GM23338 (cell line): ENCODE data around the gene SCNN1G. TPM values are rescaled to one million over a fixed set of nuclear protein-coding genes. Genes with fewer than 3 reads are reported as not detected.

Experiments used
- ATAC-seq: fragments of 200-7000 bp; cut with Tn5 transposase; 3 replicates; pipeline ENCODE4 v1.9.1; 2020
- DNase-seq: peaks from one replicate; pipeline ENCODE4 v3.0.0-alpha.2; 2015; ENCODE audit warnings: low spot score
- H2AFZ ChIP-seq: fragments of 200-600 bp; sonication (generic); 2 replicates; pipeline ENCODE4 v1.8.0; 2016; ENCODE audit warnings: antibody characterized with exemption, mild to moderate bottlenecking, moderate library complexity
- H3F3A ChIP-seq: fragments of 200-600 bp; sonication (generic); replicated peaks from 2 replicates; pipeline ENCODE4 v1.8.0; 2017; ENCODE audit warnings: antibody characterized with exemption, mixed run types, low read depth
- H3K27ac ChIP-seq: fragments of 200-600 bp; sonication (generic); 2 replicates; pipeline ENCODE4 v1.6.1; 2016; ENCODE audit warnings: low read depth
- H3K27me3 ChIP-seq: fragments of 200-600 bp; sonication (generic); 2 replicates; pipeline ENCODE4 v1.8.0; 2016; ENCODE audit warnings: mild to moderate bottlenecking, mixed run types, moderate library complexity; ENCODE audit not compliant: insufficient read depth
- H3K36me3 ChIP-seq: fragments of 200-600 bp; sonication (generic); 2 replicates; pipeline ENCODE4 v1.8.0; 2016; ENCODE audit warnings: mild to moderate bottlenecking; ENCODE audit not compliant: insufficient read depth
- H3K4me1 ChIP-seq: fragments of 200-600 bp; sonication (generic); 2 replicates; pipeline ENCODE4 v1.8.0; 2016; ENCODE audit warnings: mild to moderate bottlenecking, moderate library complexity; ENCODE audit not compliant: insufficient read depth
- H3K4me2 ChIP-seq: fragments of 200-600 bp; sonication (generic); 2 replicates; pipeline ENCODE4 v1.7.1; 2017; ENCODE audit warnings: mixed run types
- H3K4me3 ChIP-seq: fragments of 200-600 bp; sonication (generic); 2 replicates; pipeline ENCODE4 v1.6.1; 2016; ENCODE audit warnings: mixed run types
- H3K79me2 ChIP-seq: fragments of 200-600 bp; sonication (generic); replicated peaks from 2 replicates; pipeline ENCODE4 v1.8.0; 2017; ENCODE audit warnings: mild to moderate bottlenecking; ENCODE audit not compliant: insufficient read depth
- H3K9me2 ChIP-seq: fragments of 200-600 bp; sonication (generic); 2 replicates; pipeline ENCODE4 v1.8.0; 2017; ENCODE audit not compliant: insufficient read depth
- H4K20me1 ChIP-seq: fragments of 200-600 bp; sonication (generic); replicated peaks from 2 replicates; pipeline ENCODE4 v1.8.0; 2017; ENCODE audit warnings: mild to moderate bottlenecking; ENCODE audit not compliant: insufficient read depth
- H3K27ac Mint-ChIP-seq: 2 replicates; pipeline ENCODE4 v1.8.0; 2020; ENCODE audit warnings: inconsistent platforms, mild to moderate bottlenecking, moderate library complexity, mixed read lengths
- H3K27me3 Mint-ChIP-seq: 3 replicates; pipeline ENCODE4 v1.8.0; 2022; ENCODE audit warnings: low read depth, mild to moderate bottlenecking, moderate library complexity, mixed read lengths, inconsistent platforms; ENCODE audit not compliant: insufficient read depth, poor library complexity
- H3K36me3 Mint-ChIP-seq: 3 replicates; pipeline ENCODE4 v1.8.0; 2021; ENCODE audit warnings: low read depth, mild to moderate bottlenecking, inconsistent platforms, moderate library complexity, mixed read lengths
- H3K4me1 Mint-ChIP-seq: 3 replicates; pipeline ENCODE4 v1.8.0; 2020; ENCODE audit warnings: mild to moderate bottlenecking, inconsistent platforms, mixed read lengths
- H3K4me3 Mint-ChIP-seq: 3 replicates; pipeline ENCODE4 v1.8.0; 2021; ENCODE audit warnings: moderate library complexity, mild to moderate bottlenecking, inconsistent platforms, mixed read lengths
- H3K9me3 Mint-ChIP-seq: 3 replicates; pipeline ENCODE4 v1.8.0; 2020; ENCODE audit warnings: moderate library complexity, mild to moderate bottlenecking, inconsistent platforms, mixed read lengths
- CREB1 ChIP-seq: fragments of 250-450 bp; sonication (Bioruptor Pico); IDR thresholded peaks from 2 replicates; pipeline ENCODE4 v1.5.0; 2020; ENCODE audit warnings: low read depth, mild to moderate bottlenecking, moderate library complexity
- EZH2 ChIP-seq: fragments of 200-600 bp; sonication (generic); IDR thresholded peaks from one replicate; pipeline ENCODE4 v1.8.0; 2017; ENCODE audit warnings: antibody characterized with exemption, mild to moderate bottlenecking, low read depth; ENCODE audit not compliant: unreplicated experiment
- EZH2phosphoT487 ChIP-seq: fragments of 200-600 bp; sonication (generic); IDR thresholded peaks from one replicate; pipeline ENCODE4 v1.8.1; 2018; ENCODE audit warnings: antibody characterized with exemption; ENCODE audit not compliant: unreplicated experiment
- JUNB ChIP-seq: IDR thresholded peaks from one replicate; pipeline ENCODE4 v1.6.1; 2016; ENCODE audit warnings: antibody characterized with exemption; ENCODE audit not compliant: unreplicated experiment
- NANOG ChIP-seq: IDR thresholded peaks from 2 replicates; pipeline ENCODE4 v1.6.1; 2016; ENCODE audit warnings: antibody characterized with exemption, borderline replicate concordance
- POLR2AphosphoS5 ChIP-seq: IDR thresholded peaks from 2 replicates; pipeline ENCODE4 v1.6.1; 2016; ENCODE audit warnings: antibody characterized with exemption, low read depth
- STAT1 ChIP-seq: IDR thresholded peaks from one replicate; pipeline ENCODE4 v1.6.1; 2016; ENCODE audit warnings: antibody characterized with exemption; ENCODE audit not compliant: unreplicated experiment
- ZNF114 ChIP-seq: fragments of 250-450 bp; sonication (Bioruptor Pico); IDR thresholded peaks from 2 replicates; pipeline ENCODE4 v1.5.0; 2020; ENCODE audit warnings: mild to moderate bottlenecking, moderate library complexity
- ZNF331 ChIP-seq: fragments of 250-450 bp; sonication (Bioruptor Pico); IDR thresholded peaks from 2 replicates; pipeline ENCODE4 v1.5.0; 2020; ENCODE audit warnings: low read depth, mild to moderate bottlenecking, moderate library complexity
- polyA plus RNA-seq: library from polyadenylated mRNA; unstranded; fragments of >200 nt; fragmentation: Nextera tagmentation; extraction: Ambion mirVana; gene quantifications from 2 replicates; pipeline ENCODE4 v1.2.1, GENCODE V29; 2016
- total RNA-seq: library from RNA; depleted of rRNA; stranded (reverse); fragments of >200 nt; shearing (Covaris generic); gene quantifications from 2 replicates; pipeline ENCODE4 v1.2.3, GENCODE V29; 2014
- TF ChIP-seq, protein P1 (sequence below): IDR thresholded peaks from one replicate; pipeline ENCODE4 v1.6.1; 2018; ENCODE audit warnings: antibody characterized with exemption; ENCODE audit not compliant: unreplicated experiment
- TF ChIP-seq, protein P2 (sequence below): IDR thresholded peaks from 2 replicates; pipeline ENCODE4 v1.6.1; 2016; ENCODE audit warnings: antibody characterized with exemption
- TF ChIP-seq, protein P3 (sequence below): fragments of 250-450 bp; sonication (Bioruptor Pico); IDR thresholded peaks from 2 replicates; pipeline ENCODE4 v1.5.0; 2020; ENCODE audit warnings: mild to moderate bottlenecking, moderate library complexity
- TF ChIP-seq, protein P4 (sequence below), 2 experiments: fragments of 200-600 bp in 1 of 2; sonication (generic) in 1 of 2; conservative IDR thresholded peaks; 2 replicates each; pipeline versions ENCODE4 v1.5.1 to v1.6.1; 2016 to 2017; ENCODE audit warnings: antibody characterized with exemption in 2 of 2, low read depth in 2 of 2, mild to moderate bottlenecking in 2 of 2, moderate library complexity in 1 of 2

The SCNN1G gene
- total and polyA plus RNA-seq, 2 experiments from 2014 or later, result 0.97 to 1.1 TPM

DNA sequence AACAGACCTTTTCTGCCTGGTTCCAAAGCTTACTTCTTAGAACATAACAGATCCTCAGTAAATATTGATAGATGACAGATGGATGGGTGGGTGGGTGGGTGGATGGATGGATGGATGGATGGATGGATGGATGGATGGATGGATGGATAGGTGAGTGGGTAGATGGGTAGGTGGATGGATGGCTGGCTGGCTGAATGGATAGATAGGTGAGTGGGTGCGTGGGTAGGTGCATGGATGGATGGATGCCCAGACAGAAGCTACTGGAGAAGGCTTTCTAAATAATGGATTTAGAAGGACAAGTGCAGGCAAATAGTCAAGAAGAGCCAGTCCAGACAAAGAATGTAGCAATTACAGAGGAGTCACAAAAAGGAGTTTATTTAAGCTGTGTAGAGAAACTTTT lies 19.6 kb downstream of the SCNN1G start:
- TF ChIP-seq POLR2AphosphoS5 (no peak), ZNF331 (CRISPR knock-in tag) (no peak), STAT1 (no peak), ZNF114 (CRISPR knock-in tag) (no peak), EZH2 (no peak), EZH2phosphoT487 (no peak), NANOG (no peak), JUNB (no peak), CREB1 (CRISPR knock-in tag) (no peak)
- TF ChIP-seq, protein P1, sequence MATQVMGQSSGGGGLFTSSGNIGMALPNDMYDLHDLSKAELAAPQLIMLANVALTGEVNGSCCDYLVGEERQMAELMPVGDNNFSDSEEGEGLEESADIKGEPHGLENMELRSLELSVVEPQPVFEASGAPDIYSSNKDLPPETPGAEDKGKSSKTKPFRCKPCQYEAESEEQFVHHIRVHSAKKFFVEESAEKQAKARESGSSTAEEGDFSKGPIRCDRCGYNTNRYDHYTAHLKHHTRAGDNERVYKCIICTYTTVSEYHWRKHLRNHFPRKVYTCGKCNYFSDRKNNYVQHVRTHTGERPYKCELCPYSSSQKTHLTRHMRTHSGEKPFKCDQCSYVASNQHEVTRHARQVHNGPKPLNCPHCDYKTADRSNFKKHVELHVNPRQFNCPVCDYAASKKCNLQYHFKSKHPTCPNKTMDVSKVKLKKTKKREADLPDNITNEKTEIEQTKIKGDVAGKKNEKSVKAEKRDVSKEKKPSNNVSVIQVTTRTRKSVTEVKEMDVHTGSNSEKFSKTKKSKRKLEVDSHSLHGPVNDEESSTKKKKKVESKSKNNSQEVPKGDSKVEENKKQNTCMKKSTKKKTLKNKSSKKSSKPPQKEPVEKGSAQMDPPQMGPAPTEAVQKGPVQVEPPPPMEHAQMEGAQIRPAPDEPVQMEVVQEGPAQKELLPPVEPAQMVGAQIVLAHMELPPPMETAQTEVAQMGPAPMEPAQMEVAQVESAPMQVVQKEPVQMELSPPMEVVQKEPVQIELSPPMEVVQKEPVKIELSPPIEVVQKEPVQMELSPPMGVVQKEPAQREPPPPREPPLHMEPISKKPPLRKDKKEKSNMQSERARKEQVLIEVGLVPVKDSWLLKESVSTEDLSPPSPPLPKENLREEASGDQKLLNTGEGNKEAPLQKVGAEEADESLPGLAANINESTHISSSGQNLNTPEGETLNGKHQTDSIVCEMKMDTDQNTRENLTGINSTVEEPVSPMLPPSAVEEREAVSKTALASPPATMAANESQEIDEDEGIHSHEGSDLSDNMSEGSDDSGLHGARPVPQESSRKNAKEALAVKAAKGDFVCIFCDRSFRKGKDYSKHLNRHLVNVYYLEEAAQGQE, result no peak
- TF ChIP-seq, protein P2, sequence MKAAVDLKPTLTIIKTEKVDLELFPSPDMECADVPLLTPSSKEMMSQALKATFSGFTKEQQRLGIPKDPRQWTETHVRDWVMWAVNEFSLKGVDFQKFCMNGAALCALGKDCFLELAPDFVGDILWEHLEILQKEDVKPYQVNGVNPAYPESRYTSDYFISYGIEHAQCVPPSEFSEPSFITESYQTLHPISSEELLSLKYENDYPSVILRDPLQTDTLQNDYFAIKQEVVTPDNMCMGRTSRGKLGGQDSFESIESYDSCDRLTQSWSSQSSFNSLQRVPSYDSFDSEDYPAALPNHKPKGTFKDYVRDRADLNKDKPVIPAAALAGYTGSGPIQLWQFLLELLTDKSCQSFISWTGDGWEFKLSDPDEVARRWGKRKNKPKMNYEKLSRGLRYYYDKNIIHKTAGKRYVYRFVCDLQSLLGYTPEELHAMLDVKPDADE, result no peak
- TF ChIP-seq, protein P3, sequence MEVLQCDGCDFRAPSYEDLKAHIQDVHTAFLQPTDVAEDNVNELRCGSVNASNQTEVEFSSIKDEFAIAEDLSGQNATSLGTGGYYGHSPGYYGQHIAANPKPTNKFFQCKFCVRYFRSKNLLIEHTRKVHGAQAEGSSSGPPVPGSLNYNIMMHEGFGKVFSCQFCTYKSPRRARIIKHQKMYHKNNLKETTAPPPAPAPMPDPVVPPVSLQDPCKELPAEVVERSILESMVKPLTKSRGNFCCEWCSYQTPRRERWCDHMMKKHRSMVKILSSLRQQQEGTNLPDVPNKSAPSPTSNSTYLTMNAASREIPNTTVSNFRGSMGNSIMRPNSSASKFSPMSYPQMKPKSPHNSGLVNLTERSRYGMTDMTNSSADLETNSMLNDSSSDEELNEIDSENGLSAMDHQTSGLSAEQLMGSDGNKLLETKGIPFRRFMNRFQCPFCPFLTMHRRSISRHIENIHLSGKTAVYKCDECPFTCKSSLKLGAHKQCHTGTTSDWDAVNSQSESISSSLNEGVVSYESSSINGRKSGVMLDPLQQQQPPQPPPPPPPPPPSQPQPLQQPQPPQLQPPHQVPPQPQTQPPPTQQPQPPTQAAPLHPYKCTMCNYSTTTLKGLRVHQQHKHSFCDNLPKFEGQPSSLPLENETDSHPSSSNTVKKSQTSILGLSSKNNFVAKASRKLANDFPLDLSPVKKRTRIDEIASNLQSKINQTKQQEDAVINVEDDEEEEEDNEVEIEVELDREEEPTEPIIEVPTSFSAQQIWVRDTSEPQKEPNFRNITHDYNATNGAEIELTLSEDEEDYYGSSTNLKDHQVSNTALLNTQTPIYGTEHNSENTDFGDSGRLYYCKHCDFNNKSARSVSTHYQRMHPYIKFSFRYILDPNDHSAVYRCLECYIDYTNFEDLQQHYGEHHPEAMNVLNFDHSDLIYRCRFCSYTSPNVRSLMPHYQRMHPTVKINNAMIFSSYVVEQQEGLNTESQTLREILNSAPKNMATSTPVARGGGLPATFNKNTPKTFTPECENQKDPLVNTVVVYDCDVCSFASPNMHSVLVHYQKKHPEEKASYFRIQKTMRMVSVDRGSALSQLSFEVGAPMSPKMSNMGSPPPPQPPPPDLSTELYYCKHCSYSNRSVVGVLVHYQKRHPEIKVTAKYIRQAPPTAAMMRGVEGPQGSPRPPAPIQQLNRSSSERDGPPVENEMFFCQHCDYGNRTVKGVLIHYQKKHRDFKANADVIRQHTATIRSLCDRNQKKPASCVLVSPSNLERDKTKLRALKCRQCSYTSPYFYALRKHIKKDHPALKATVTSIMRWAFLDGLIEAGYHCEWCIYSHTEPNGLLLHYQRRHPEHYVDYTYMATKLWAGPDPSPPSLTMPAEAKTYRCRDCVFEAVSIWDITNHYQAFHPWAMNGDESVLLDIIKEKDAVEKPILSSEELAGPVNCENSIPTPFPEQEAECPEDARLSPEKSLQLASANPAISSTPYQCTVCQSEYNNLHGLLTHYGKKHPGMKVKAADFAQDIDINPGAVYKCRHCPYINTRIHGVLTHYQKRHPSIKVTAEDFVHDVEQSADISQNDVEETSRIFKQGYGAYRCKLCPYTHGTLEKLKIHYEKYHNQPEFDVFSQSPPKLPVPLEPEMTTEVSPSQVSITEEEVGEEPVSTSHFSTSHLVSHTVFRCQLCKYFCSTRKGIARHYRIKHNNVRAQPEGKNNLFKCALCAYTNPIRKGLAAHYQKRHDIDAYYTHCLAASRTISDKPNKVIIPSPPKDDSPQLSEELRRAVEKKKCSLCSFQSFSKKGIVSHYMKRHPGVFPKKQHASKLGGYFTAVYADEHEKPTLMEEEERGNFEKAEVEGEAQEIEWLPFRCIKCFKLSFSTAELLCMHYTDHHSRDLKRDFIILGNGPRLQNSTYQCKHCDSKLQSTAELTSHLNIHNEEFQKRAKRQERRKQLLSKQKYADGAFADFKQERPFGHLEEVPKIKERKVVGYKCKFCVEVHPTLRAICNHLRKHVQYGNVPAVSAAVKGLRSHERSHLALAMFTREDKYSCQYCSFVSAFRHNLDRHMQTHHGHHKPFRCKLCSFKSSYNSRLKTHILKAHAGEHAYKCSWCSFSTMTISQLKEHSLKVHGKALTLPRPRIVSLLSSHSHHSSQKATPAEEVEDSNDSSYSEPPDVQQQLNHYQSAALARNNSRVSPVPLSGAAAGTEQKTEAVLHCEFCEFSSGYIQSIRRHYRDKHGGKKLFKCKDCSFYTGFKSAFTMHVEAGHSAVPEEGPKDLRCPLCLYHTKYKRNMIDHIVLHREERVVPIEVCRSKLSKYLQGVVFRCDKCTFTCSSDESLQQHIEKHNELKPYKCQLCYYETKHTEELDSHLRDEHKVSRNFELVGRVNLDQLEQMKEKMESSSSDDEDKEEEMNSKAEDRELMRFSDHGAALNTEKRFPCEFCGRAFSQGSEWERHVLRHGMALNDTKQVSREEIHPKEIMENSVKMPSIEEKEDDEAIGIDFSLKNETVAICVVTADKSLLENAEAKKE (CRISPR knock-in tag), result no peak
- TF ChIP-seq, protein P4, sequence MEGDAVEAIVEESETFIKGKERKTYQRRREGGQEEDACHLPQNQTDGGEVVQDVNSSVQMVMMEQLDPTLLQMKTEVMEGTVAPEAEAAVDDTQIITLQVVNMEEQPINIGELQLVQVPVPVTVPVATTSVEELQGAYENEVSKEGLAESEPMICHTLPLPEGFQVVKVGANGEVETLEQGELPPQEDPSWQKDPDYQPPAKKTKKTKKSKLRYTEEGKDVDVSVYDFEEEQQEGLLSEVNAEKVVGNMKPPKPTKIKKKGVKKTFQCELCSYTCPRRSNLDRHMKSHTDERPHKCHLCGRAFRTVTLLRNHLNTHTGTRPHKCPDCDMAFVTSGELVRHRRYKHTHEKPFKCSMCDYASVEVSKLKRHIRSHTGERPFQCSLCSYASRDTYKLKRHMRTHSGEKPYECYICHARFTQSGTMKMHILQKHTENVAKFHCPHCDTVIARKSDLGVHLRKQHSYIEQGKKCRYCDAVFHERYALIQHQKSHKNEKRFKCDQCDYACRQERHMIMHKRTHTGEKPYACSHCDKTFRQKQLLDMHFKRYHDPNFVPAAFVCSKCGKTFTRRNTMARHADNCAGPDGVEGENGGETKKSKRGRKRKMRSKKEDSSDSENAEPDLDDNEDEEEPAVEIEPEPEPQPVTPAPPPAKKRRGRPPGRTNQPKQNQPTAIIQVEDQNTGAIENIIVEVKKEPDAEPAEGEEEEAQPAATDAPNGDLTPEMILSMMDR (conservative IDR thresholded peaks at IDR 0.05; ENCODE audit: low read depth in 2 of 2), result no peak

More for the DNA sequence above, 19.6 kb downstream of the SCNN1G start:
- Histone ChIP-seq H3K27ac (no peak overlapping the region), H2AFZ (no peak overlapping the region), H3K79me2 (no peaks in the 10 kb centered on the region), H4K20me1 (no peaks in the 10 kb centered on the region), H3K4me1 (peaks cover 30% of the 10 kb centered on the region), H3K27me3 (no peaks in the 10 kb centered on the region), H3K36me3 (no peaks in the 10 kb centered on the region), H3K9me2 (no peaks in the 10 kb centered on the region), H3K4me2 (no peak overlapping the region), H3F3A (no peaks in the 10 kb centered on the region), H3K4me3 (no peak overlapping the region)
- no peaks in the 10 kb centered on the region for H3K36me3 Mint-ChIP-seq
- DNase-seq (no peak), ATAC-seq (no peak)
- H3K27ac Mint-ChIP-seq, result no peak overlapping the region
- H3K4me3 Mint-ChIP-seq, result no peak overlapping the region
- peaks cover 34% of the 10 kb centered on the region for H3K4me1 Mint-ChIP-seq
- no peaks in the 10 kb centered on the region for H3K9me3 Mint-ChIP-seq
- peaks cover 2% of the 10 kb centered on the region for H3K27me3 Mint-ChIP-seq
